NCI-H774 (cell line): ENCODE results near the gene CYB5RL.
A peak's percentile ranks its signal among the peaks of the same experiment; 100 is the strongest.
"Not testable (repeated sequence)": the region's sequence is repeated elsewhere in the genome, so short reads cannot be mapped to it uniquely, and the experiment has no call there.

Experiments
- DNase-seq: peaks from one replicate; lab custom pipeline; 2025; lab: John Stamatoyannopoulos, UW

CYB5RL gene, protein sequence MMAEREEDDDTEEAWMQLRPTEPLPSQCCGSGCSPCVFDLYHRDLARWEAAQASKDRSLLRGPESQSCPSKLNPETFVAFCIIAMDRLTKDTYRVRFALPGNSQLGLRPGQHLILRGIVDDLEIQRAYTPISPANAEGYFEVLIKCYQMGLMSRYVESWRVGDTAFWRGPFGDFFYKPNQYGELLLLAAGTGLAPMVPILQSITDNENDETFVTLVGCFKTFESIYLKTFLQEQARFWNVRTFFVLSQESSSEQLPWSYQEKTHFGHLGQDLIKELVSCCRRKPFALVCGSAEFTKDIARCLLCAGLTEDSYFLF

DNA sequence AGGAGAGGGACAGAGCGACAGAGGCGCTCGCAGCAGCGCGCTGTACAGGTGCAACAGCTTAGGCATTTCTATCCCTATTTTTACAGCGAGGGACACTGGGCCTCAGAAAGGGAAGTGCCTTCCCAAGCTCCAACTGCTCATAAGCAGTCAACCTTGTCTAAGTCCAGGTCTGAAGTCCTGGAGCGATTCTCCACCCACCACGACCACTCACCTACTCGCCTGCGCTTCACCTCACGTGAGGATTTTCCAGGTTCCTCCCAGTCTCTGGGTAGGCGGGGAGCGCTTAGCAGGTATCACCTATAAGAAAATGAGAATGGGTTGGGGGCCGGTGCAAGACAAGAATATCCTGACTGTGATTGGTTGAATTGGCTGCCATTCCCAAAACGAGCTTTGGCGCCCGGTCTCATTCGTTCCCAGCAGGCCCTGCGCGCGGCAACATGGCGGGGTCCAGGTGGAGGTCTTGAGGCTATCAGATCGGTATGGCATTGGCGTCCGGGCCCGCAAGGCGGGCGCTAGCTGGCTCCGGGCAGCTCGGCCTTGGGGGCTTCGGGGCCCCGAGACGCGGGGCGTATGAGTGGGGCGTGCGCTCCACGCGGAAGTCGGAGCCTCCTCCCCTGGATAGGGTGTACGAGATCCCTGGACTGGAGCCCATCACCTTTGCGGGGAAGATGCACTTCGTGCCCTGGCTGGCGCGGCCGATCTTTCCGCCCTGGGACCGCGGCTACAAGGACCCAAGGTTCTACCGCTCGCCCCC is at the start of gene CYB5RL, which contains the start of gene MRPL37:
CYB5RL (minus strand) TSS at position 266 of the 754 bp plus-strand sequence. CDS start 4,414 bp downstream, outside the sequence.
MRPL37 (plus strand) TSS at position 403 of the 754 bp plus-strand sequence; CDS start at position 480, 77 bp downstream.
- DNase-seq: peak; percentile 98

DNA sequence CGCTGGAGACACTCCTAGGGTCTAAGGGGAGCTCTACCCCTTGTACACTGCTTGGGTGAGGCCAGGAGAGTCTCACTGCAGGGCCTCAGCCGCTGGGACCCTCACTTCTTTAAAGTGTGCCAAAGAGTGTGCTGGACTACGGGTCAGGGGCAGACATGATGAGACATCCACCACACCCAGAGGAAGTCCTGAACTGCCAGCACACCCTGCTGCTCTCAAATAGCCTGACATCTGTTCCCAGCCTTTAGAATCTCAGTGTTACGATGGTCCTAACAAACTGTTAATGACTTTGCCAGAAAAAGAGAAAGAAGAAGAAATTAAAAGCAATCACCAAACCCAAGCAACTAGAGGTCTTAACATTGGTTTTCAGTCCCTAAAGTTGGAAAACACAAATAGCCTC is 49.1 kb upstream of the CYB5RL start:
- no peak for DNase-seq

DNA sequence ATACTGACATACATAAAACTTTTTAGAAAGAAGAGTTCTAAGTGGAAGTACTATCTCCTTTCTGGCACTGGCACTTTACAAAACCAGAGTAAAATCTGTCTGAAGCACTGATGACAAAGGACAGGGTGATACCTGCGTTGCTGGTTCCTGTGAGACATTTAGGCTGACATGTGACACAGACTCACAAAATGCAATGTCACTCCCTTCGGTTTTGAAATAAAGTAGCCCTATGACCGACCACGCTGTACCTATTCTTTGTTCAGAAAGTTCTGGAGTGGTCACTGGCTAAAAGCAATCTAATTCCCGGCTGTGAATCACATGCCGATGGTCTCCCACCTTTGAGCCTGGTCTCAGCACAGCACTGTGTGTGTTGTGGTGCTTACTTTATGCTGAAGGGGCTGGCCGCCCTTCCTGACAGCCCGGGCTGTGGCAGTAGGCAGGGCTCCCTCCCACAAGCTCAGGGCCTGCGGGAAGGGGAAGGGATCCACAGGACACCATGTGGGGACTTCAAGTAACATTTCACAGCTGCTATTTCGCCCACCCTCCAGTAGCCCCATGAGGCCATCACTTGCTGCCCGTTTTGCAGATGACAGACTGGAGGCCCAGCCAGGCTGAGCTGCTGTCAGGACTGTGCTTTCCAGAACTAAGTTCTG is 48.2 kb upstream of the CYB5RL start:
- no peak for DNase-seq

DNA sequence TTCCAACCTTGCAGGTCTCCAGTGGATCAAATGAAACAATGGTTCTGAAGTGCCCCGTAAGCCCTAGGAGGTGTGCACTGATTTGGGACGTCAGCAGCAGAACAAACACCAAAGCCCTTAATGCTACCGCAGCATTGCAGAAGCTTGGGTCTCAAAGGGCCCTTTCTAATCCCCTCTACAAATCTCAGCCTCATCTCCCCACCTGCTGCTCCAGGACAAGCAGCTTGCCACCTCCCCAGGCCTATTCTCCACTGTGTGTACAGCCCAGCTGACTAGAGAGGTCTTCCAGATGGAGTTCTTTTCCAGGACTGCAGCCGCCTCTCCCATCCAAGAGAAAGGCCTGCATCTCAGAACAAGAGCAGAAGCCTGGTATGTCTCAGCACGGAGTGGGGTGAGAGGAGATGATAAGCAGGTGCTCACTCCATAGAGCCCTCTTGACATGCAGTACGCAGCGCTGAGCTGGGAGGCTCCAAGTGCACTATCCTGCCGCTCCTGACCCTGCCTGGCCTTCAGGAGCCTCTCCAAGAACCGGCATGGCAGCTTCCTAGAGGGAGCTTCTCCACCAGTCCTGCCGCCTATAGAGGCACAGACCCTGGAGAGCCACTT is 46.4 kb upstream of the CYB5RL start:
- no peak for DNase-seq

DNA sequence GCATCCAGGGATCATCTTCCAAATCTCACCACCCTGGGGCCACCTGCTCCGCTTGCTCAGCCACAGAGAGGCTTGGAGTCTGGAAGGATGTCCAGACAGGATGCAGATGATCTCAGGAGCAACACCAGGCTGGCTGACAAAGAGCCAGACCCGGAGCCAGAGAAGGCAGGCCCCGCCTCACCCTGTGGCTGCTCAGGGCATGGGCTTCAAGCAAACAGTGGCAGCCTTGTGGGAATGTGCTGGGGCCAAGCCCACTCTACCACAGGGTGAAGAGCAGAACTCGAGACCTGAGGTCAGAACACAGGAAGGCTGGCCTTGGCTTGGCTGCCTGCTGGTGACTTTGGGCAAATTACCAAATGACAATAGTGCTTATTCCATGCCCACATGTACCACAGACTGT is 45.7 kb upstream of the CYB5RL start:
- no peak for DNase-seq

DNA sequence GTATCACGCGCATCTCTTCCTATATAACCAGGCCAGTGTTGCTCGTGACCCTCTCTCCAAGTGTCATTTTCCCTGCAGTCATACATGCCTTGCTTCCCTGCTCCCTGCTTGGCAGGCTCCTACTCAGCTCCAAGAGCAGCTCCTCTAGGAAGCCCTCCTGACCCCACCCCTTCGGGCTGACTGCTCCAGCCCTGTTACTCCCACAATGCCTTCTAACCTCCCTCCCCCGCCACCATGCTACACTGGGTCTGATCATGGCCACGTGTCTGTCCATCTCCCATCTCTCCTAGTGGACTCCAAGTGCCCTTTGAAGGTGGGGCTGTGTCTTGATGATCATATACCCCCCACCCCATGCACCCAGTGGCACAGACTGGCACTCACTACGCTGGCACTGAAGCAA is 44.8 kb upstream of the CYB5RL start:
- DNase-seq: no peak

DNA sequence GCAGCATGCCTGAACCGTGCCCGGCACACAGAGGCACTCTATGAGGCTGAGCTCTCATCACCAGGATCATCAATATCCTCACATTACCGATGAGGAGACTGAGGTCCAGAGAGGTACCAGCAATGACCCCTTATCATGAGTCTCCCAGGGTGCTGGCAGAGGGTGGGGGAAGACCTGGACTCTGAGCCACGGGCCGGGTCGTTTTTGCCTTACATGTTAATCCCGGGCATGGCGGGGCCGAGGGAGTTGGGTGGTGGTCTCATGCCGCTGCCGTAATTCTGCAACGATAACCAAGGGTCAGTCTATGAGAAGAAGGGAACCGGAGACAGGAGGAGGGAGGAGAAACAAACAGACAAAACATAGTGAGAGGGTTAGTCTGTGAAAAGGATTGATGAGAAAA is 43.2 kb upstream of the CYB5RL start:
- DNase-seq: no peak

DNA sequence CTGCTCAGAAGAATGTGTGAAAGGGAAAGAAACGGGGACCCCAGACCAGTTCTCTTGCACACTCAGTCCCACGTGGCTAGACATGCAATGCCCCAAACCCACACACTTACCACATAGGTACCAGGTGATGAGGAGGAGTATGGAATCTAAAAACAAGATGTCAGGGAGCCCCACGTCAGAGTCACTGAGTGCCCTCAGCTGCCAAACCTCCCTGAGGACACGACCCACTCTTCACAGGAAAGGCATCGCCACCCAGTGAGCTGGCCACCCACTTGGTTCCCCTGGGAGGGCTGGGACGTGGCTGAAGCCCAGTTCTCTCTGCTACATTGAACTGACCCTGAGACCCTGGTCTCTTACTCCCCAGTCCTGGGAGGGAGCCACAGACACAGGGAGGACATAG is 41.5 kb upstream of the CYB5RL start:
- DNase-seq: no peak

DNA sequence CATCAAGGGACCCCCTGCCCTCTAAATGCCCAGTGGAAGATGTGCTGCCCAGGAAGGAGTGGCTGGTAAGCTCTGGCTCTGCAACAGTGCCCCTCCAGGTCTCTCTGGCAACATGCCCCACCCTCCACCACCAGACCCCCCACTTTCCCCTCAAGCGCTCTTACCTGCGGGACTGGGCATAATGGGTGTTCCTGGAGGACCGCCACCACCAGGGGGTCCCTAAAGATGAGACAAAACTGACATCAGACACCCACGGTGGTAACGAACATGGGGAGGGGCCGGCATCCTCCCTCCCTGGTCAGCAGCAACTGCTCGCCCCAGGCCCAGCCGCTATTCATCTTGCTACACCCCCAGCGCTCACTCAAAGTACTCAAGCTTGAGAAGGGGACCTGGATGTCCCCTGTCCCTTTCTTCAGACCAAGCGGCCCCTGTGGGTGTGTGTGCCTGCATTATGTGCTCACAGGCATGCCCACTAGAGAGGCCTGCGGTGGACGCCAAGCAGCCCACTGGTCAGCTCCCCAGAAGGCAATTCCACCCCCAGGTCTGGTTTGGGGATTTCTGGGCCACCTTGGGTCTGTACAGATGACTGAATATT is 41.0 kb upstream of the CYB5RL start:
- DNase-seq: no peak

DNA sequence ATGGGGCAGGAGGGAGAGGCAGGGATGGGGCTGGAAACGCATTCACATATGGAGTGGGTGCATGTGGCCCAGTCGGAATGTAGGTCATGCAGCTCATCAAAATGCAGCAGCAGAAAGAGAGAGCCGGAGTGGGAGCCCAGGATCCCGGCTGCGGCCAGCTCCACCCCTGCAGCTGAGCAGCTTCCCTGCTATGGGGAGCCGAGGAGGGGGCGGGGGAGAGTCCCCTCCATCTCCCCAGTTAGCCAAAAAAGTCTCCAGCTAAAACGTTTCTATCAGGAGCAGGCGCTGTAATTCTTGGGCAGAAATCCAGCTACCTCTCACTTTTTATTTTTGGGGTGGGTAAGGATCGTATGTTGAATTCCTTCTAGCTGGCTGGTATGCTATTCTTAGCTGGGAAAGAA is 39.8 kb upstream of the CYB5RL start:
- DNase-seq: no peak

DNA sequence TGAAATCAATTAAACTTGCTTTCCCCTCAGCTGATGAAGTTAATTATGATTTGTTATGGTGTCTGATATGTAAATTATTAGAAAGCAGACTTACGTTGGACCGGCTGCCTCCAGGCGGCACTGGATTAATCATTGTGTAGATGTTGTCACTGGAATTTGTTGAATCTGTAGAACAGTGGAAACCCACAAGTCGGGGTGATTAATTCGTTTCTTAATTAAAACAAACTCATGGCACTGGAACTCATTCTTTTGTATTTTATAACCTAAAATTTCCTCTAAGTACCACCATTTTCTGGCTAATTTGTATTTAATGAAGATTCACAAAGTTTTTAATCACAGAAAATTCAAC is 39.2 kb upstream of the CYB5RL start:
- no peak for DNase-seq

DNA sequence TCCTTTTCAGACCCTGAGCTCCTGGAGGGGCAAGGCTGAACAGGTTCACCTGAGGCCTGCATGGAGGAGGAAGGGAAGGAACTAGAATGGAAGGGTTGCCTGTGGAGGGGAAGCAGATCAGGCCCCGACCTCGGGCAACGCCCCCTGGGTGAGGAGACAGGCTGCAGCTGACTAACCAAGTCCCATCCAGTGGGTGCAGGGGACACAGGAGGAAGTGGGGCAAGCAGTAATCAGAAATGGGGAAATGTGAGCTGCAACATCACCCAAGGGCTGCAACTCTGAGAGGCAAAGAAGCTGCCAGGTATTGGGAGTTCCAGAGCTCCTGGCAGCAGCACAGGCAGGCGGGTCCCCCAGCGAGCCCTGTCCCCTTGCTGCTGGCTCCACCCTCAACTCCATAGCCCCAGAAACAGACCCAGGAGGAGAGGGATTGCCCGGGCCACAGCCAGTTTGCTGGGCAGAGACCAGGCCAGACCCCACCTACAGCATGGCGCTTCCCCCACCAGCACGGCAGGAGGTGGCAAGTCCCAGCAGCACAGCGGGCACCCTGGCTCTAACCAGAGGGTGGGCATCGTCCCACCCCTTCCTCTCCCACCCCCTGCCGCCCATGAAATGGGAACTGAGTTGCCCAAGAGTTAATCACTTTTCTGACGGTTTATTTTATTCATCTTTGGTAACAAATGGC is 38.7 kb upstream of the CYB5RL start:
- no peak for DNase-seq

DNA sequence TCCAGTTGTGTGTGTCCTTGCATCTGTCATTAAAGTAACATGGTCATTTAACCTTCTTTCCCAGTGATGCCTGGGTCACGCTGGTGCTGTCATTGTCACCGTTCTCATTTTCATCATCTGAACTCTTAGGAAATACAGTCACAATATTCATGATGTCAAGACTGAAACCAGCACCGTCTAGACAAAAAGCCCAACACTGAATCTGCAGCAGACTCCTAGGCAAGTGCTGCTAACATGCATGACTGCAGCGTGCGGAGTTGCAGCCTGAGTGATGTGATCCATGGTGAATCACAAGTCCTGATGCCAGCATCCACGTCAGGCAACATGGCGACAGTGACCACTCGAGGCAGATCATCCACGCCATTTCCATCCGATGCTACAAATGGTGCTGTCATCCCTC is 37.8 kb upstream of the CYB5RL start:
- no peak for DNase-seq

DNA sequence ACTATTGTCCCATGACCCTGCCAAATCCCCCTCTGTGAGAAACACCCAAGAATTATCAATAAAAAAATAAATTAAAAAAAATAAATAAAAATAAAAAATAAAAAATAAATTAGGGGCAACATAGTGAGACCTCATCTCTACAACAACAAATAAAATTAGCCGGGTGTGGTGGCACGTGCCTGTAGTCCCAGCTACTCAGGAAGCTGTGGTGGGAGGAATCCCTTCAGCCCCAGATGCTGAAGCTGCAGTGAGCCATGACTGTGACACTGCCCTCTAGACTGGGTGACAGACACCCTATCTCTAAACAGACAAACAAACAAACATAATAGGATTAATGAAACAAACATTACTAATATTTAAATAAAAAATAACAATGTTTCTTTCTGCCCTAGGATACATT is 34.5 kb upstream of the CYB5RL start:
- DNase-seq: no peak

DNA sequence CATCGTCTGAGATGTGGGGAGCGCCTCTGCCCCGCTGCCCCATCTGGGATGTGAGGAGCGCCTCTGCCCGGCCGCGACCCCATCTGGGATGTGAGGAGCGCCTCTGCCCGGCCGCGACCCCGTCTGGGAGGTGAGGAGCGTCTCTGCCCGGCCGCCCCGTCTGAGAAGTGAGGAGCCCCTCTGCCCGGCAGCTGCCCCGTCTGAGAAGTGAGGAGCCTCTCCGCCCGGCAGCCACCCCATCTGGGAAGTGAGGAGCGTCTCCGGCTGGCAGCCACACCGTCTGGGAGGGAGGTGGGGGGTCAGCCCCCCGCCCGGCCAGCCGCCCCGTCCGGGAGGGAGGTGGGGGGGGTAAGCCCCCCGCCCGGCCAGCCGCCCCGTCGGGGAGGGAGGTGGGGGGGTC is 33.4 kb upstream of the CYB5RL start:
- DNase-seq: not testable (repeated sequence)

DNA sequence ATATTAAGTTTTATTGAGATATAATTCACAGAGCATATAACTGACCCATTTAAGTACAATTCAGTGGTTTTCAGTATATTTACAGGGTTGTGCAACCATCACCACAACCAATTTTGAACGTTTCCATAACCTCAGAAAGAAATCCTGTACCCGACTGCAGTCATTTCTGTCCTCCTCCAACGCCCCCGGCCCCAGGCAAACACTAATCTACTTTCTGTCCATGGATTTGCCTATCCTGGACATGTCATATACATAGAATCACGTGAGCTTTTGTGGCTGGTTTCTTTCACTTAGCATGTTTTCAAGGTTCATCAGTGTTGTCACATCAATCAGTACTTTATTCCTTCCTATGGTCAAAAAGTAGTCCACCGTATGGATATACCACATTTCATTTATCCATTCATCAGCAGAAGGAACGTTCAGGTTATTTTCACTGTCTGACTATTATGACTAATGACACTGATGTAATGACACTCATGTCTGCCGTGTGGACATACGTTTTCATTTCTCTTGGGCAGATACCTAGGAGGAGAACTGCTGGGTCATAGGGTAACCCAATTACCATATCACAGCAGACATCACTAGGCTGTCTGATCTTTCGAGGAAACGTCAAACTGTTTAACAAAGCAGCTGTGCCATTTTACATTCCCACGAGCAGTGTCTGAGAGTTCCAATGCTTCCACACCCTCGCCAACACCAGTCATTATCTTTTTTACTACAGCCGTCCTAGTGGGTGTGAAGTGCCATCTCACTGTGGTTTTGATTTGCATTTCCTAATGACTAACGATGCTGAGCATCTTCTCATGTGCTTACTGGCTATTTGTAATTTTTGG is 30.9 kb upstream of the CYB5RL start:
- DNase-seq: no peak

DNA sequence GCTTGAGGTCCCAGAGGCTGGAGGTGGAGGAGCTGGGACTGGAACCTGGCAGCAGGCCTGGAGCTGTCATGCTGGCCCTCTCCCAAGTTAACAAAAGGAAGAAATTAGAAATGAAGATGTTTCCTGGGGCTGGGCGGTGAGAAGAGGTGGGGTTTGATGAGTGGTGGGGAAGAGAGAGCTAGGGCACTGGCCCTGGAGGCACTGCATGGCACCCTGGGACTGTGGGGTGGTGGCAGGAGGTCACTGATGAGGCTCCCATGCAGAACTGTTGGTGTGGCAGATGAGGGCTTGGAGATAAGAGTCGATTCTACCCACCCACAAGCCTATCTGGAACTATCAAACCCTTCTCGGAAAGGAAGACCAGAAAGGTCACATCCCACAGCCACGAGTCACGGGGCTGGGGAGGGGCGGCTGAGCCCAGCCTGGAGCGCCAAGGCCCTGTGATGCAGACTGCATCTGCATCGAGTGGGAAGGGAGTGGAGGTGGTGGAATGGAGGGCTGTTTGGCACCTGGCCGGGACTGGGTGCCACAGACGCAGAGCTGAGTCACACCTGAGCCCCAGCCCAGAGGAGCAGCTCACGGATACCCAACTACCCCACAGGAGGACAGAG is 29.6 kb upstream of the CYB5RL start:
- DNase-seq: no peak

DNA sequence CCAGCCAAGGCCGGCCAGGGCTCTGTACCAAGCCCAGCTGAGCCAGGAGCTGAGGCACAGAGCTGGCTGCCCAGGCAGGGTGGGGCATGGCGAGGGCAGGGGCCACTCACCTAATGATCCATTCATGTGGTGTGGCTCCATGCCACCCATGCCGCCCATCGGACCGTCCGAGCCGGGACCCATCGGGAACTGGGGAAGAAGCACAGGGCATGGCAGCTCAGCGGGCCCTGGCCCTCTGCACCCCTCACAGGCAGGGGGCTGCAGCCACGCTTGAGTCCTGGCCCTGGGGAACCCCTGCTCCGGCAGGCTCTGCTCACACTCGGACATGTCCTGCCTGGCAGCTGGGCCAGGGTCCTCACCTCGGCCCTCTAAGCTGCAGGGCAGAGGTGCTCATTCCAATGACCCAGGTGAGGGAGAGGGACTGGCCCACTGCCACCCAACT is 28.8 kb upstream of the CYB5RL start:
- DNase-seq: no peak

DNA sequence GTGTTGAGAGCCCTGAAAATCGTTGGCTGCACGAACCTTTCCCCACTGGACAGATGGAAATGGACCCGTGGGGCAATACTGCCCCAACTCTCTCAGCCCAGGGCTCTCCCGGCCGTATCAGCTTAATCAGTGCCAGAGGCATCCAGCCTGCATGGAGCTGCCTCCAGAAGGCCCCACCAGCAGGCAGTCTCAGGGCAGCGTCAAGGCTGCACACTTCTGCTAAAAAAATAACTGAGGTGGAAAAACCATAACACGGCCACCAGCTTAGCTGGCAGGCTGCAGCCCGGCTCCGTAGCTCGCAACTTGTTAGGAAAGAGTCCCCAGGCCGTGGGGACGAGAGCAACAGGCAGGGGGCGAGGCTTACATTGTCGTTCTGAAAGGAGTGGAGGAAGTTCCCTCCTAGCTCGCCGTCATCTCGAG is 28.1 kb upstream of the CYB5RL start:
- no peak for DNase-seq

DNA sequence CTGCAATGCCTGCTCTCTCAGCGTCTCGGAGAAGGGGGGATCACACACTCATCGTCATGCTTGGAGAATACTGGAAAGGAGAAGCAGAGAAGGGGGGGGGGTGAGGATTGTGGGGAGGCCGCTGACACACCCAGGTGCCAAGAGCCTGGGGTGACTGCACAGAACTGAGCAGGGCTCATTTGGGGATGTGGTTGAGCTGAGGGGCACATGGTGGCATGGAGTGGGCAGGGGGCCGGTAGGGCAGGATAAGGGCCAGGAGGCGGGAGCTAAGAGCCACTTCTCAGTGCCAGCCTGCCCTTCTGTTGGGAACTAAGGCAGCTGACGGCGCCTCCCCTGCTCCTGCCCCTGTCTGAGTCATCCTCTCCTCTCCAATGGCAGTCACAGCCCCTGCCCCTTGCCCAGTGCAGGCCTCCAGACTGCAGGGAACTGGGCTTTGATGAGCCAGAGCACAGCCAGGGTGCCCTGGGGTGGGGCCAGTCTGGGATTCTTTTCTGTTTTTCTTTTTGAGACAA is 27.3 kb upstream of the CYB5RL start:
- no peak for DNase-seq
